WI38 (cell line): ENCODE measurements around the gene MAPK4.

ENCODE experiments used
- H3K4me3 ChIP-seq: 2 replicates; pipeline ENCODE4 v1.5.1; 2011; ENCODE audit warnings: low read depth, mild to moderate bottlenecking, control low read depth, low read length
- TF ChIP-seq, protein P1 (sequence below): IDR thresholded peaks from 2 replicates; pipeline ENCODE4 v1.5.1; 2012; ENCODE audit warnings: low read depth, mild to moderate bottlenecking, control low read depth, low read length

MAPK4 gene

DNA sequence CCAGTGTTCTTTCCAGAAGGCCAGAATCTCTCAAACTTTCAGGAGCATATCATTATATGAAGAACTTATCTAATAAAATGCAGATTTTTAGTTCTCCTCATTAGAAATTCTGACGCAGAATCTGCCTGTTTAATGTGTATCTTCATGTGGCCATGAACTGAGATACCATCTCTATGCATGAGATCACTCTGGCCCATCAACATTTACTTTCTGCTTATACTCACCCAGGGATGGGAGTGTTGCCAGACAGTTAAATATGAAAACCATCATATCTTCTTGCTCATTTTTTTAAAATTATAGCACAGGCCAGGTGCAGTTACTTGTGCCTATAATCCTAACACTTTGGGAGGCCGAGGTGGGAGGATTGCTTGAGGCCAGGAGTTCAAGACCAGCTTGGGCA is 60.4 kb downstream of the MAPK4 start:
- H3K4me3 ChIP-seq: no peak overlapping the region
- TF ChIP-seq, protein P1, sequence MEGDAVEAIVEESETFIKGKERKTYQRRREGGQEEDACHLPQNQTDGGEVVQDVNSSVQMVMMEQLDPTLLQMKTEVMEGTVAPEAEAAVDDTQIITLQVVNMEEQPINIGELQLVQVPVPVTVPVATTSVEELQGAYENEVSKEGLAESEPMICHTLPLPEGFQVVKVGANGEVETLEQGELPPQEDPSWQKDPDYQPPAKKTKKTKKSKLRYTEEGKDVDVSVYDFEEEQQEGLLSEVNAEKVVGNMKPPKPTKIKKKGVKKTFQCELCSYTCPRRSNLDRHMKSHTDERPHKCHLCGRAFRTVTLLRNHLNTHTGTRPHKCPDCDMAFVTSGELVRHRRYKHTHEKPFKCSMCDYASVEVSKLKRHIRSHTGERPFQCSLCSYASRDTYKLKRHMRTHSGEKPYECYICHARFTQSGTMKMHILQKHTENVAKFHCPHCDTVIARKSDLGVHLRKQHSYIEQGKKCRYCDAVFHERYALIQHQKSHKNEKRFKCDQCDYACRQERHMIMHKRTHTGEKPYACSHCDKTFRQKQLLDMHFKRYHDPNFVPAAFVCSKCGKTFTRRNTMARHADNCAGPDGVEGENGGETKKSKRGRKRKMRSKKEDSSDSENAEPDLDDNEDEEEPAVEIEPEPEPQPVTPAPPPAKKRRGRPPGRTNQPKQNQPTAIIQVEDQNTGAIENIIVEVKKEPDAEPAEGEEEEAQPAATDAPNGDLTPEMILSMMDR: no peak

DNA sequence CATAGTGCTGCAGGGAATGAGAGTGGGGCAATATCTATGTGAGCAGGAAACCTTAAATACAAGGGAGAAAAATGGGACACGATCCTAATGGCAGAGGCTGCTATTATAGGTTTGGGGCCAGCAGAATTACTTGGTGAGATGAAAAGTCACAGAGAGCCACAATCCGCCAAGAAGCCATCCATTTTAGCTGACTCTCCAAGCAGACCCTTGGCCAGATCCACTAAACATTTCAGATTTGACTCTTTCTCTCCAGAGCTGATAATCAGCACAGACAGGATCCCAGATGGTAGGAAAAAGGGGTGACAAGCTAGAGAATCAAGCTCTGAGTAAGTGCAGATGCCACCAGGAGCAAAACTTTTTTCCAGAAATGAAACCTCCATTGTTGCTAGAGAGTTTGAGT is 61.5 kb downstream of the MAPK4 start:
- TF ChIP-seq, protein P1: no peak
- no peak overlapping the region for H3K4me3 ChIP-seq

DNA sequence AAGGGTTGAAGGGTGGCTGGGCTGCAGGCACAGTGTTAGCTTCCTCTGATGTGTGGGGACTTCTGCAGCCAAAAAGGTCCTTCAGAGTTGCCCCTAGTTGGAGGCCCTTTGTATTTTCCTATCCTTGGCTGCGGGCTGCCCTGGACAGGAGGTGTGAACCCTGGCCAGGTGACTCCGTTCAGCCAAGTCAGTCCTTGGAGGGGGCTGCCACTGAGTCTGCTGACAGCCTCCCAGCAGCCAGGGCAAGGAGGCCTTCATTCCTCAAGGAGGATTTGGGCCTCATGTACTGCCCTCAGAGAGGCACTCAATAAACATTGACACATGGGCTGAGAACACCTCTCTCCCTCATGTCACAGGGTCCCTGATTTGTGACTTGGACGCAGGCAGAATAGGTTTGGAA is 62.4 kb downstream of the MAPK4 start:
- TF ChIP-seq, protein P1: no peak
- H3K4me3 ChIP-seq: no peak overlapping the region

- H3K4me3 ChIP-seq: no peak overlapping the region
- TF ChIP-seq, protein P1: no peak
Measured at GRCh38 chr18:50622865-50623393, 63.0 kb downstream of the MAPK4 start.

GRCh38 chr18:50623694-50624352 is 63.9 kb downstream of the MAPK4 start:
- TF ChIP-seq, protein P1: no peak

GRCh38 chr18:50624981-50625380 is 65.1 kb downstream of the MAPK4 start:
- TF ChIP-seq, protein P1: no peak
- no peak overlapping the region for H3K4me3 ChIP-seq

More at GRCh38 chr18:50623694-50624352, 63.9 kb downstream of the MAPK4 start:
- no peak overlapping the region for H3K4me3 ChIP-seq

DNA sequence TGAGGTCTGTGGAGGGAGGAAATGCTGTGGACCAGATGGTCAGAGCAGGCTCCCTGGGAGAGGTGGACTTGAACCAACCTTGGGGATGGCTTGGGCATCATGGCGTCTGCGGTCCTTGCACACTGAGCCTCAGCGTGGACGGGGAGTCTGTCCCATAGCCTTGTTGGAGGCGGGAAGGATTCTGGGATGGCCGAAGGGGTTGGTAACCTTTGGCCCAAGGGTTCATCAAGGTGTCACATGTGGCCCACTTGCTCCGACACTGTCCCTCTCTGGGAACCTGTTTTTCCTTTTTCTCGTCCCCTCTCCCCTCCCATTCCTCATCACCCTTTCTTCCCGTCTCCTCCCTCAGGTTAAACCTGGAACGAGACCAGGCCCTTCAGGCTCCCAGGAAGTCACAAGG is 66.4 kb downstream of the MAPK4 start:
- TF ChIP-seq, protein P1: no peak
- H3K4me3 ChIP-seq: no peak overlapping the region
